ENCODE results near the gene NEBL.
A peak's percentile ranks its signal among the peaks of the same experiment; 100 is the strongest.

The NEBL gene

DNA sequence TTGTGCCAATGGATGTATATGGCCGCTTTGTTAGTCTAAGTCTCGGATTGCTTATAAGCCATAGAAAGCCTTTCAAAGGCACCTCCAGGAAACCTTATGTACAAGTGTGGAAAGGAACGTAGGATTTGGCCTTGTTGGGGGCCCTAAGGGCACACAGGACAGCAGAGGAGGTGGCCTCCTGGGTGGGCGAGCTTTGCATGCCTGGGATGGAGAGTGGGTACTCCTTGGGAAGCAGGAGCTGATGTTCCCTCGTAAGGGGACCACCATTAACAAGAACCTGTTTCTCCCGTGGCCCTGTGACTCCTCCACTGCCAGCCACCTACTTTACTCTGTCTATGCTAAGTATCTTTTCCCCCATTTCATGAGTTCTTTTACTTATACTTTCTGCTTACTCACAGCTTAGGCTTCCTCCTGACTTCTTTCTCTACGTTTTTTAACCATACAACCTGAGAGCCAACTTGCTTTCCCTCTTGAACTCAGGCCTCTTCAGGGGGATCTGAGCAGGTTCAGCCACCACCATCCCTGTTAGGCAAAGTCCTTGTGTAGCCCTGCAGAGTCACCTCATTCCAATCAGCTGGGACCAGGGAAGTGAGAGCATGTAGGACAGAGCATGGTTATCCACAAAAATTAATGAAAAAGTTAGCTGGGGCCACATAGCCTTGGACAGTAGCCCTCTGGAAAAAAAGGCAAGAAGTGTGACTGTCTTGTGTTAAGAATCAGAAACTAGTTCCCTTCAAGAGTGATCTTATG, 118.9 kb downstream of the NEBL start:
- DNase-seq: no peak

DNA sequence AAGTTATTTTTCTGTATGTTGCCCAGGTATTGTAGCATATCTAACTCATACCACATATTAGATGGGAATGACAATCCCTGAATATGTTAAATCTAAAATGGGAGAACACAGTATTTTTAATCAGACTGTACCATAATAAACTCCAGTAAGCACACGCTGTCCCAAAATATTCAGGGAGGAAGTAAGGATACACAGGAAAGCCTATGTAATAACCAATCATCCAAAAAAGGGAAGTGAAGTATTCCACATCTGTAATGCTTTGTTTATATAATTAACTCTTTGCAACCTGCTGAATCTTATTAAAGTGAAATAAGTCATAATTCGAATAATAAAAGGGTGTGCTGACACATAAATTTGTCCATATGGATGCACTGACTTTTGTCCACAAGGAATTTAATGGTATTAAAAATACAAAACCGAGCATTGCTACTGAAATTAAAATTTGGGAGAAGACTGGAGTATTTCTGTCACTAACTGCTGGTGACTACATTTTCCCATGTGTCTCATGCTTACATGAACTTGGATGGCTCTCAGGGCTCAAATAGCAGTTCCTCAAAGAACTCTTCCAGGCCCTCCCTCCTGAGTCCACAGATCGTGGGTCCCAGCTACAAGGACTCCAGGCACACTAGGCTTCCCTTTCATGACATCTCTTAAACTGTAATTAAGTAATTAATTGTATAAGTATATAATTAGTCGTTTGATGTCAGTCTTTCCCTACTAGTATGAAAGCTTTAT, 120.6 kb downstream of the NEBL start:
- peak; percentile 10 to 17 for DNase-seq

- DNase-seq: peak in 1 of 2 donors; percentile 3
Observed at GRCh38 chr10:20771051-20771450, 126.1 kb downstream of the NEBL start.

GRCh38 chr10:20769481-20769880, 127.6 kb downstream of the NEBL start:
- DNase-seq: no peak

GRCh38 chr10:20768843-20769242, 128.3 kb downstream of the NEBL start:
- DNase-seq: peak; percentile 2 to 31

DNA sequence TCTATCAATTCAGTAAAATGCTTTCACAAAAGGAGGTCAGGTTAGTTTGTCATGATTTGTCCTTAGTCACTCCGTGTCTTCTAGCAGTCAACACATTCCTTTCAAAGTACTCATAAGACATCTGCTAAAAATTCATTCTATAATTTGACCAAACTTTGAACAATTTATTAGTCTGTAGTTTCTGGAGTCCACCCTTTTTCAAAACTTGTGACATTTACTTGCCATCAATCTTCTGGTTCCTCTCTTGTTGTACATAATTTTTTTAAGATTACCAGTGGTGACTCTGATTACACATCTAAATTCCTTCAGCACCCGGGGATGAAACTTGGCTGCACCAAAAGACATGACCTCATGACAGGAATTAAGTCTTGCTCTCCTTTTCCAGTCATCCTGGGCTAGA, 130.1 kb downstream of the NEBL start:
- DNase-seq: no peak

DNA sequence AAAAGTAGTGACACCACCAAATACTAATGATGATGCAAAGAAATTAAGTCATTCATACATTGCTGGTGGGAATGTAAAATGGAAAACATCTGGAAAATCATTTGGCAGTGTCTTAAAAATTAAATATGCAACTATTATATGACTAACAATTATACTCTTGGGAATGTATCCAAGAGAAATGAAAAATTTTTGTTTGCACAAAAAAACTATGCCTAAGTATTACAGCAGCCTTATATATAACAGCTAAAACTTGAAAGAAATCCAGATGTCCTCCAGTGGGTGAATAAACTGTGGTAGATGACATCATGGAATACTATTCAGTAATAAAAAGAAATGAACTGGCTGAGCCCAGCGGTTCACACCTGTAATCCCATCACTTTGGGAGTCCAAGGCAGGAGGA, 132.0 kb downstream of the NEBL start:
- DNase-seq: no peak

DNA sequence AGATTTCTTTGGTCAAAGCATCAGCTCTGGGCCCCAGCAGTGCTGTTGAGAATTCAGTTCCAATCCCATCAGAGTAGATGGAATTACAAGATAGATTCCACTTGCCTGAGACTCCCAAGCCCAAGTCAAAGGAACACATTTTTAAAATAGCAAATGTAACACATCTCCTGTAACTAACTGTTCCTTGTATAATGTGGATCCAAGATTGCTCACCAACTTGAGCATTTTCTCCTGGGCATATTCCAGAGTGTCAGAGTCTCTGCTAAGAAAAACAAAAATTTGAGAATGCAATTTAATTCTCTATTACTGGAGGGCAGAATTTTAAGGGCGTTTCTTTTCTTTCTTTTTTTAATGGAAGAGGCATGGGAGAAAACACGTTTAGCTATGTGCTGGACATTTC, 136.7 kb downstream of the NEBL start:
- no peak for DNase-seq

- no peak for DNase-seq
Observed at GRCh38 chr10:20748551-20748950, 148.6 kb downstream of the NEBL start.

GRCh38 chr10:20747782-20748181, 149.3 kb downstream of the NEBL start:
- DNase-seq: no peak

GRCh38 chr10:20746856-20747255, 150.3 kb downstream of the NEBL start:
- no peak for DNase-seq

GRCh38 chr10:20745556-20746375, 151.3 kb downstream of the NEBL start:
- DNase-seq: no peak

DNA sequence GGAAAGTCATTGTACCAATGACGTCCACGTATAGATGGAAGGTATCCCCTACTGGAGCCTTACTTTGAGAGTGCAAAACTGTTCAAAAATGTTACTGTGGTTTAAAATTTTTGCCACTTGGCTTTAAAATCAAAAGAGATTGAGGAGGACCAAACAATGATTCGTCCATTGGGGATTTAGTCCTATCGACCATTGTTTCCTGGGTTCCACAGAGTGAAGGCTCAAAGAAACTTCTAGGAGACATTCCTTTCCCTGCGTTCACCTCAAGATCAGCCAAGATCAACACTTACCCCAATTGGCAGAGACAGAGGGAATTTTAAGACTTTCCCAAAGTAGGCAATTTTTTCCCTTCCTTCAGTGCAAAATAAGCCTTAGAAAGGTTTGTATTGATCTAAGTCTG, 152.3 kb downstream of the NEBL start:
- DNase-seq: no peak

GRCh38 chr10:20743942-20744341, 153.2 kb downstream of the NEBL start:
- no peak for DNase-seq

GRCh38 chr10:20742737-20743541, 154.2 kb downstream of the NEBL start:
- DNase-seq: no peak

- no peak for DNase-seq
Observed at GRCh38 chr10:20740120-20740519, 157.0 kb downstream of the NEBL start.

GRCh38 chr10:20737107-20737506, 160.0 kb downstream of the NEBL start:
- DNase-seq: no peak

All from inflammatory macrophage treated with lipopolysaccharide for 1 hour (primary cell).